ENCODE measurements around the gene BDH1.

Gene BDH1

GRCh38 chr3:197496746-197497125 is 59.0 kb downstream of the BDH1 start:
- DNase-seq: no peak
- no peak overlapping the region for H3K4me3 ChIP-seq (ENCODE audit: low read depth in 1 of 2, low read length in 2 of 2)
- TF ChIP-seq EZH2 (IDR thresholded peaks at IDR 0.05; ENCODE audit: borderline replicate concordance, low read depth, low read length, severe bottlenecking): no peak
- TF ChIP-seq CTCF (IDR thresholded peaks at IDR 0.05; ENCODE audit: borderline replicate concordance, extremely low read depth, low read length, poor library complexity, severe bottlenecking): no peak
- H4K20me1 ChIP-seq (ENCODE audit: insufficient read depth, low read length): no peaks in the 10 kb centered on the region
- H3K27ac ChIP-seq (ENCODE audit: low read length): no peak overlapping the region
- ATAC-seq (ENCODE audit: insufficient read depth, low read depth): no peak
- no peaks in the 10 kb centered on the region for H3K9me3 ChIP-seq (ENCODE audit: insufficient read depth, low read length, severe bottlenecking)
- no peaks in the 10 kb centered on the region for H3K4me1 ChIP-seq (ENCODE audit: insufficient read depth, low read length)
- no peak overlapping the region for H3K4me2 ChIP-seq (ENCODE audit: insufficient read depth, low read length)
- no peak overlapping the region for H3K9ac ChIP-seq (ENCODE audit: low read depth, low read length)
- H3K27me3 ChIP-seq (ENCODE audit: insufficient read depth, low read length, poor library complexity): no peaks in the 10 kb centered on the region
- H2AFZ ChIP-seq (ENCODE audit: low read depth, low read length): no peak overlapping the region
- no peaks in the 10 kb centered on the region for H3K36me3 ChIP-seq (ENCODE audit: insufficient read depth, low read length)
- H3K79me2 ChIP-seq (ENCODE audit: insufficient read depth, low read length): no peaks in the 10 kb centered on the region

GRCh38 chr3:197495999-197496745 is 59.6 kb downstream of the BDH1 start:
- Histone ChIP-seq H3K4me3 (ENCODE audit: low read depth in 1 of 2, low read length in 2 of 2) (no peak overlapping the region), H3K4me2 (ENCODE audit: insufficient read depth, low read length) (no peak overlapping the region), H3K79me2 (ENCODE audit: insufficient read depth, low read length) (no peaks in the 10 kb centered on the region), H3K27me3 (ENCODE audit: insufficient read depth, low read length, poor library complexity) (no peaks in the 10 kb centered on the region), H3K4me1 (ENCODE audit: insufficient read depth, low read length) (no peaks in the 10 kb centered on the region), H3K9me3 (ENCODE audit: insufficient read depth, low read length, severe bottlenecking) (no peaks in the 10 kb centered on the region), H3K9ac (ENCODE audit: low read depth, low read length) (no peak overlapping the region), H4K20me1 (ENCODE audit: insufficient read depth, low read length) (no peaks in the 10 kb centered on the region), H3K36me3 (ENCODE audit: insufficient read depth, low read length) (no peaks in the 10 kb centered on the region), H2AFZ (ENCODE audit: low read depth, low read length) (no peak overlapping the region), H3K27ac (ENCODE audit: low read length) (no peak overlapping the region)
- no peak for DNase-seq
- TF ChIP-seq EZH2 (IDR thresholded peaks at IDR 0.05; ENCODE audit: borderline replicate concordance, low read depth, low read length, severe bottlenecking): no peak
- no peak for TF ChIP-seq CTCF (IDR thresholded peaks at IDR 0.05; ENCODE audit: borderline replicate concordance, extremely low read depth, low read length, poor library complexity, severe bottlenecking)
- no peak for ATAC-seq (ENCODE audit: insufficient read depth, low read depth)

DNA sequence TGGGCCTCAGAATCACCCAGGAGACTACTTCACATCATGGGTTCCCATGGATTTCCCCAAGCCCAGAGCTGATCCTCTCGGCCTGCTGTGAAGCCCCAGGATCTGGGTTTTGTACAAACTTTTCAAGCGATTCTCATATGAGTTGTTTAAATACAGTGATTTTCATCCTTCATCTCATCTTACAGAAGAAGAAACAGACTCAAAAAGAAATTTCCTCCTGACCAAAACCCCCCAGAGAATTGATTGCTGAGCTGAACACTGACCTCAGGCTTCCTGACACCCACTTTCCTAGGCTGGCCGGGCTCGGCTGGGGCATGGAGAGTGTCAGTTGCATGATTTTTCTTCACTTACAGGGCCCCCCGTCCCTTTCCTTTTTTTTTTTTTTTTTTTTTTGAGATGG is 60.3 kb downstream of the BDH1 start:
- no peaks in the 10 kb centered on the region for H4K20me1 ChIP-seq (ENCODE audit: insufficient read depth, low read length)
- H3K4me1 ChIP-seq (ENCODE audit: insufficient read depth, low read length): no peaks in the 10 kb centered on the region
- DNase-seq (no peak), ATAC-seq (ENCODE audit: insufficient read depth, low read depth) (no peak)
- no peaks in the 10 kb centered on the region for H3K9me3 ChIP-seq (ENCODE audit: insufficient read depth, low read length, severe bottlenecking)
- no peak overlapping the region for H3K27ac ChIP-seq (ENCODE audit: low read length)
- H3K4me2 ChIP-seq (ENCODE audit: insufficient read depth, low read length): no peak overlapping the region
- H3K9ac ChIP-seq (ENCODE audit: low read depth, low read length): no peak overlapping the region
- no peaks in the 10 kb centered on the region for H3K79me2 ChIP-seq (ENCODE audit: insufficient read depth, low read length)
- no peak overlapping the region for H3K4me3 ChIP-seq (ENCODE audit: low read depth in 1 of 2, low read length in 2 of 2)
- no peak for TF ChIP-seq CTCF (IDR thresholded peaks at IDR 0.05; ENCODE audit: borderline replicate concordance, extremely low read depth, low read length, poor library complexity, severe bottlenecking)
- no peak for TF ChIP-seq EZH2 (IDR thresholded peaks at IDR 0.05; ENCODE audit: borderline replicate concordance, low read depth, low read length, severe bottlenecking)
- no peaks in the 10 kb centered on the region for H3K36me3 ChIP-seq (ENCODE audit: insufficient read depth, low read length)
- no peak overlapping the region for H2AFZ ChIP-seq (ENCODE audit: low read depth, low read length)
- peaks cover 4% of the 10 kb centered on the region for H3K27me3 ChIP-seq (ENCODE audit: insufficient read depth, low read length, poor library complexity)

All from DND-41 (cell line).